ENCODE data around the gene RTN4R. TPM values are rescaled to one million over a fixed set of nuclear protein-coding genes. Genes with fewer than 3 reads are reported as not detected.
A peak's percentile ranks its signal among the peaks of the same experiment; 100 is the strongest.

Gene RTN4R
- polyA plus RNA-seq, 1 of the 3 experiments (the other 2 are of a cell fraction) = 0.23 TPM

DNA sequence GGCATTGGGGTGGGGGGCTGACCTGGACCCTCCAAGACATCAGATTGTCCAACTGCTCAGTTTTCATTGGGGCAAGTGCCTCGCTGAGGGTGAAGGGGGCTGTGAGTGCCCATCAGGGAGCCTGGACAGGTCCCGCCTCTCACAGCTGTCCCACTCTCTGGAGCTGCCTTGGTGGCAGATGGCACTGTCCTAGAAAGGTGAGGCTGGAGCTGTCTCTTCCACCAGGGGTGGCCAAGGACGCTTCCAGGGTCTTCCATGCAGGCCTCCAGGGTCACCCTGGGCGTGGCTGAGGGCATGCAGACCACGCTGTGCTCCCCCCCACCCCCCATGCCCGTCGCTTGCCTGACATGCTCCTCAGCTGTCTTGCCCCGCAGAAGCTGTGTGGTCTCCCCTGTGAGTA lies 63.8 kb downstream of the RTN4R start (continued):
- TF ChIP-seq, protein P1, sequence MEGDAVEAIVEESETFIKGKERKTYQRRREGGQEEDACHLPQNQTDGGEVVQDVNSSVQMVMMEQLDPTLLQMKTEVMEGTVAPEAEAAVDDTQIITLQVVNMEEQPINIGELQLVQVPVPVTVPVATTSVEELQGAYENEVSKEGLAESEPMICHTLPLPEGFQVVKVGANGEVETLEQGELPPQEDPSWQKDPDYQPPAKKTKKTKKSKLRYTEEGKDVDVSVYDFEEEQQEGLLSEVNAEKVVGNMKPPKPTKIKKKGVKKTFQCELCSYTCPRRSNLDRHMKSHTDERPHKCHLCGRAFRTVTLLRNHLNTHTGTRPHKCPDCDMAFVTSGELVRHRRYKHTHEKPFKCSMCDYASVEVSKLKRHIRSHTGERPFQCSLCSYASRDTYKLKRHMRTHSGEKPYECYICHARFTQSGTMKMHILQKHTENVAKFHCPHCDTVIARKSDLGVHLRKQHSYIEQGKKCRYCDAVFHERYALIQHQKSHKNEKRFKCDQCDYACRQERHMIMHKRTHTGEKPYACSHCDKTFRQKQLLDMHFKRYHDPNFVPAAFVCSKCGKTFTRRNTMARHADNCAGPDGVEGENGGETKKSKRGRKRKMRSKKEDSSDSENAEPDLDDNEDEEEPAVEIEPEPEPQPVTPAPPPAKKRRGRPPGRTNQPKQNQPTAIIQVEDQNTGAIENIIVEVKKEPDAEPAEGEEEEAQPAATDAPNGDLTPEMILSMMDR (IDR thresholded peaks at IDR 0.05) = no peak
- TF ChIP-seq, protein P2, sequence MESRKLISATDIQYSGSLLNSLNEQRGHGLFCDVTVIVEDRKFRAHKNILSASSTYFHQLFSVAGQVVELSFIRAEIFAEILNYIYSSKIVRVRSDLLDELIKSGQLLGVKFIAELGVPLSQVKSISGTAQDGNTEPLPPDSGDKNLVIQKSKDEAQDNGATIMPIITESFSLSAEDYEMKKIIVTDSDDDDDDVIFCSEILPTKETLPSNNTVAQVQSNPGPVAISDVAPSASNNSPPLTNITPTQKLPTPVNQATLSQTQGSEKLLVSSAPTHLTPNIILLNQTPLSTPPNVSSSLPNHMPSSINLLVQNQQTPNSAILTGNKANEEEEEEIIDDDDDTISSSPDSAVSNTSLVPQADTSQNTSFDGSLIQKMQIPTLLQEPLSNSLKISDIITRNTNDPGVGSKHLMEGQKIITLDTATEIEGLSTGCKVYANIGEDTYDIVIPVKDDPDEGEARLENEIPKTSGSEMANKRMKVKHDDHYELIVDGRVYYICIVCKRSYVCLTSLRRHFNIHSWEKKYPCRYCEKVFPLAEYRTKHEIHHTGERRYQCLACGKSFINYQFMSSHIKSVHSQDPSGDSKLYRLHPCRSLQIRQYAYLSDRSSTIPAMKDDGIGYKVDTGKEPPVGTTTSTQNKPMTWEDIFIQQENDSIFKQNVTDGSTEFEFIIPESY (IDR thresholded peaks at IDR 0.05; ENCODE audit: borderline replicate concordance, low read depth) = no peak
- no peak for TF ChIP-seq POLR2AphosphoS5 (IDR thresholded peaks at IDR 0.05; ENCODE audit: low read depth, low read length)
- TF ChIP-seq TCF12 (IDR thresholded peaks at IDR 0.05) = no peak
- TF ChIP-seq, protein P3, sequence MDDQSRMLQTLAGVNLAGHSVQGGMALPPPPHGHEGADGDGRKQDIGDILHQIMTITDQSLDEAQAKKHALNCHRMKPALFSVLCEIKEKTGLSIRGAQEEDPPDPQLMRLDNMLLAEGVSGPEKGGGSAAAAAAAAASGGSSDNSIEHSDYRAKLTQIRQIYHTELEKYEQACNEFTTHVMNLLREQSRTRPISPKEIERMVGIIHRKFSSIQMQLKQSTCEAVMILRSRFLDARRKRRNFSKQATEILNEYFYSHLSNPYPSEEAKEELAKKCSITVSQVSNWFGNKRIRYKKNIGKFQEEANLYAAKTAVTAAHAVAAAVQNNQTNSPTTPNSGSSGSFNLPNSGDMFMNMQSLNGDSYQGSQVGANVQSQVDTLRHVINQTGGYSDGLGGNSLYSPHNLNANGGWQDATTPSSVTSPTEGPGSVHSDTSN (IDR thresholded peaks at IDR 0.05) = no peak
- no peak for TF ChIP-seq EZH2phosphoT487 (IDR thresholded peaks at IDR 0.05; ENCODE audit: borderline replicate concordance, low read depth)
- TF ChIP-seq MXI1 (IDR thresholded peaks at IDR 0.05; ENCODE audit: low read depth, low read length) = no peak
- no peak for TF ChIP-seq MEF2A (IDR thresholded peaks at IDR 0.05; ENCODE audit: borderline replicate concordance, low read depth)
- TF ChIP-seq JUND (IDR thresholded peaks at IDR 0.05) = no peak

DNA sequence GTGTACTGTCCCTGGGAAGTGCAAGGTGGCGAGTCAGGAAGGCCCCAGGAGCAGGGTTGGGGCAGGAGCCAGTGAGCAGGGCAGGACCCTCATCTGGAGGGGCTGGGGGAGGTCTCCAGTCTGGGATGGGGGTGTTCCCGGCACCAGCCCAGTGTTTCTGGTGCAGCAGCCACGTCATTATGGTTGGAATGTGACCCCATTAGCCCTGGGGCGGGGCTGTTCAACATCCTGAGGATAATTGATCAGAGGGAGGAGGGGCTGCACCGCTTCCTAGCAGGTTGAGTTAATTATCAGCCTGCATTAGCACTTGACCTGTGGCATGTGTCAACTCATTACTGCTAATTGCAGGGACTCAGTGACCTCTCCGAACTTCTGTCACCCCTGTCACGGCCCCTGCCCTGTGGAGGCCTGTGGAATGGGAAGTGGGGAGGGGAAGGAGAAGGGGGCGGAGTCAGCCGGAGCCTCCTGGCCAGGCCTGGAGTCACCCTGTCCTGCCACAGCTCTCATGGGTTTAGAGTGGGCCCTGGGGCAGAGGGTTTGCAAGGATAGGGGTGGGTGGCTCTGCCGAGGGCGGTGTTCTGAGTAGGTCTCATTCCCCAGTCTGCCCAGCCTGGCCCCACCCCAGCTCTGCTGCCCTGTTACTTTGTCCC lies 64.4 kb downstream of the RTN4R start:
- Histone ChIP-seq H2AFZ (ENCODE audit: low read depth) (no peak overlapping the region), H3K9ac (no peak overlapping the region), H3K4me1 (ENCODE audit: control insufficient read depth in 1 of 2, insufficient read depth in 2 of 2, low read depth in 1 of 2, low read length in 1 of 2) (peaks cover 0 to 19% of the 10 kb centered on the region in 2 experiments; a peak in 1 of 4 replicates), H3K4me2 (no peak overlapping the region), H3K27ac (ENCODE audit: low read depth in 2 of 2, low read length in 1 of 2) (no peak overlapping the region), H4K20me1 (ENCODE audit: insufficient read depth) (no peaks in the 10 kb centered on the region), H3K4me3 (ENCODE audit: low read depth in 2 of 2, low read length in 1 of 2) (no peak overlapping the region), H3K27me3 (ENCODE audit: insufficient read depth) (peaks cover 10% of the 10 kb centered on the region; the same call in 1 of the 2 replicates), H3F3A (replicated peaks; ENCODE audit: insufficient read depth) (no peaks in the 10 kb centered on the region), H3K36me3 (replicated peaks in 1 of 2; ENCODE audit: control insufficient read depth in 1 of 2, insufficient read depth in 2 of 2, low read length in 1 of 2) (no peaks in the 10 kb centered on the region), H3K9me2 (no peaks in the 10 kb centered on the region), H3K9me3 (no peaks in the 10 kb centered on the region), H3K79me2 (ENCODE audit: insufficient read depth) (no peaks in the 10 kb centered on the region)
- ChIA-PET CTCF (no interaction called here), POLR2A (no interaction called here)
- peak; percentile 62 for DNase-seq
- 43% methylated on average over 6 of the region's 11 CpGs for WGBS (ENCODE audit: low lambda C conversion rate)
- no peak for TF ChIP-seq MEF2A (IDR thresholded peaks at IDR 0.05; ENCODE audit: borderline replicate concordance, low read depth)
- no peak for TF ChIP-seq SIN3A (IDR thresholded peaks at IDR 0.05; ENCODE audit: borderline replicate concordance, low read depth, low read length)
- TF ChIP-seq, protein P4, sequence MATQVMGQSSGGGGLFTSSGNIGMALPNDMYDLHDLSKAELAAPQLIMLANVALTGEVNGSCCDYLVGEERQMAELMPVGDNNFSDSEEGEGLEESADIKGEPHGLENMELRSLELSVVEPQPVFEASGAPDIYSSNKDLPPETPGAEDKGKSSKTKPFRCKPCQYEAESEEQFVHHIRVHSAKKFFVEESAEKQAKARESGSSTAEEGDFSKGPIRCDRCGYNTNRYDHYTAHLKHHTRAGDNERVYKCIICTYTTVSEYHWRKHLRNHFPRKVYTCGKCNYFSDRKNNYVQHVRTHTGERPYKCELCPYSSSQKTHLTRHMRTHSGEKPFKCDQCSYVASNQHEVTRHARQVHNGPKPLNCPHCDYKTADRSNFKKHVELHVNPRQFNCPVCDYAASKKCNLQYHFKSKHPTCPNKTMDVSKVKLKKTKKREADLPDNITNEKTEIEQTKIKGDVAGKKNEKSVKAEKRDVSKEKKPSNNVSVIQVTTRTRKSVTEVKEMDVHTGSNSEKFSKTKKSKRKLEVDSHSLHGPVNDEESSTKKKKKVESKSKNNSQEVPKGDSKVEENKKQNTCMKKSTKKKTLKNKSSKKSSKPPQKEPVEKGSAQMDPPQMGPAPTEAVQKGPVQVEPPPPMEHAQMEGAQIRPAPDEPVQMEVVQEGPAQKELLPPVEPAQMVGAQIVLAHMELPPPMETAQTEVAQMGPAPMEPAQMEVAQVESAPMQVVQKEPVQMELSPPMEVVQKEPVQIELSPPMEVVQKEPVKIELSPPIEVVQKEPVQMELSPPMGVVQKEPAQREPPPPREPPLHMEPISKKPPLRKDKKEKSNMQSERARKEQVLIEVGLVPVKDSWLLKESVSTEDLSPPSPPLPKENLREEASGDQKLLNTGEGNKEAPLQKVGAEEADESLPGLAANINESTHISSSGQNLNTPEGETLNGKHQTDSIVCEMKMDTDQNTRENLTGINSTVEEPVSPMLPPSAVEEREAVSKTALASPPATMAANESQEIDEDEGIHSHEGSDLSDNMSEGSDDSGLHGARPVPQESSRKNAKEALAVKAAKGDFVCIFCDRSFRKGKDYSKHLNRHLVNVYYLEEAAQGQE (IDR thresholded peaks at IDR 0.05; ENCODE audit: low read depth, low read length) = no peak
- TF ChIP-seq, protein P3 (IDR thresholded peaks at IDR 0.05) = no peak
- TF ChIP-seq, protein P5, sequence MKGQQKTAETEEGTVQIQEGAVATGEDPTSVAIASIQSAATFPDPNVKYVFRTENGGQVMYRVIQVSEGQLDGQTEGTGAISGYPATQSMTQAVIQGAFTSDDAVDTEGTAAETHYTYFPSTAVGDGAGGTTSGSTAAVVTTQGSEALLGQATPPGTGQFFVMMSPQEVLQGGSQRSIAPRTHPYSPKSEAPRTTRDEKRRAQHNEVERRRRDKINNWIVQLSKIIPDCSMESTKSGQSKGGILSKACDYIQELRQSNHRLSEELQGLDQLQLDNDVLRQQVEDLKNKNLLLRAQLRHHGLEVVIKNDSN (IDR thresholded peaks at IDR 0.05; ENCODE audit: borderline replicate concordance, low read depth) = no peak
- no peak for TF ChIP-seq FOXJ3 (CRISPR knock-in tag; IDR thresholded peaks at IDR 0.05)
- TF ChIP-seq FOSL2 (IDR thresholded peaks at IDR 0.05; ENCODE audit: borderline replicate concordance, low read depth) = no peak
- no peak for TF ChIP-seq JUND (IDR thresholded peaks at IDR 0.05)
- no peak for TF ChIP-seq NFIC (IDR thresholded peaks at IDR 0.05; ENCODE audit: borderline replicate concordance)
- TF ChIP-seq FOXM1 (IDR thresholded peaks at IDR 0.05; ENCODE audit: low read depth) = no peak
- TF ChIP-seq, protein P6, sequence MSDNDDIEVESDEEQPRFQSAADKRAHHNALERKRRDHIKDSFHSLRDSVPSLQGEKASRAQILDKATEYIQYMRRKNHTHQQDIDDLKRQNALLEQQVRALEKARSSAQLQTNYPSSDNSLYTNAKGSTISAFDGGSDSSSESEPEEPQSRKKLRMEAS (IDR thresholded peaks at IDR 0.05; ENCODE audit: low read depth) = no peak
- TF ChIP-seq EP300 (IDR thresholded peaks at IDR 0.05; ENCODE audit: borderline replicate concordance in 1 of 2, low read depth in 1 of 2, low read length in 1 of 2) = no peak
